Measurements from ENCODE around the gene TPCN1.
A peak's percentile ranks its signal among the peaks of the same experiment; 100 is the strongest.

The TPCN1 gene

GRCh38 chr12:113186033-113186365, 35.3 kb upstream of the TPCN1 start:
- DNase-seq: peak; percentile 70 to 73
- TF ChIP-seq POLR2A (IDR thresholded peaks at IDR 0.05; ENCODE audit: low read length) (no peak), GATA1 (IDR thresholded peaks at IDR 0.05; ENCODE audit: low read depth, low read length) (no peak)

- TF ChIP-seq GATA1 (IDR thresholded peaks at IDR 0.05; ENCODE audit: low read depth, low read length): no peak
- no peak for TF ChIP-seq POLR2A (IDR thresholded peaks at IDR 0.05; ENCODE audit: low read length)
- DNase-seq: no peak
Measured at GRCh38 chr12:113186666-113187325, 34.5 kb upstream of the TPCN1 start.

GRCh38 chr12:113189361-113189760, 31.9 kb upstream of the TPCN1 start:
- no peak for DNase-seq
- TF ChIP-seq POLR2A (IDR thresholded peaks at IDR 0.05; ENCODE audit: low read length): no peak
- TF ChIP-seq GATA1 (IDR thresholded peaks at IDR 0.05; ENCODE audit: low read depth, low read length): no peak

GRCh38 chr12:113190761-113191160, 30.5 kb upstream of the TPCN1 start:
- TF ChIP-seq POLR2A (IDR thresholded peaks at IDR 0.05; ENCODE audit: low read length): no peak
- no peak for TF ChIP-seq GATA1 (IDR thresholded peaks at IDR 0.05; ENCODE audit: low read depth, low read length)
- DNase-seq: peak; percentile 83 to 91

GRCh38 chr12:113191227-113191626, 30.0 kb upstream of the TPCN1 start:
- DNase-seq: peak; percentile 84 to 91
- no peak for TF ChIP-seq POLR2A (IDR thresholded peaks at IDR 0.05; ENCODE audit: low read length)
- TF ChIP-seq GATA1 (IDR thresholded peaks at IDR 0.05; ENCODE audit: low read depth, low read length): no peak

GRCh38 chr12:113194971-113195391, 26.3 kb upstream of the TPCN1 start:
- no peak for TF ChIP-seq GATA1 (IDR thresholded peaks at IDR 0.05; ENCODE audit: low read depth, low read length)
- no peak for TF ChIP-seq POLR2A (IDR thresholded peaks at IDR 0.05; ENCODE audit: low read length)
- no peak for DNase-seq

GRCh38 chr12:113195598-113195997, 25.7 kb upstream of the TPCN1 start:
- no peak for TF ChIP-seq GATA1 (IDR thresholded peaks at IDR 0.05; ENCODE audit: low read depth, low read length)
- TF ChIP-seq POLR2A (IDR thresholded peaks at IDR 0.05; ENCODE audit: low read length): no peak
- no peak for DNase-seq

- TF ChIP-seq POLR2A (IDR thresholded peaks at IDR 0.05; ENCODE audit: low read length) (no peak), GATA1 (IDR thresholded peaks at IDR 0.05; ENCODE audit: low read depth, low read length) (no peak)
- no peak for DNase-seq
Measured at GRCh38 chr12:113196582-113196981, 24.7 kb upstream of the TPCN1 start.

GRCh38 chr12:113196990-113197389, 24.3 kb upstream of the TPCN1 start:
- peak; percentile 80 to 83 for DNase-seq
- TF ChIP-seq POLR2A (IDR thresholded peaks at IDR 0.05; ENCODE audit: low read length): no peak
- TF ChIP-seq GATA1 (IDR thresholded peaks at IDR 0.05; ENCODE audit: low read depth, low read length): no peak

- DNase-seq: no peak
- TF ChIP-seq POLR2A (IDR thresholded peaks at IDR 0.05; ENCODE audit: low read length): no peak
- no peak for TF ChIP-seq GATA1 (IDR thresholded peaks at IDR 0.05; ENCODE audit: low read depth, low read length)
Measured at GRCh38 chr12:113197518-113198077, 23.7 kb upstream of the TPCN1 start.

- TF ChIP-seq POLR2A (IDR thresholded peaks at IDR 0.05; ENCODE audit: low read length) (no peak), GATA1 (IDR thresholded peaks at IDR 0.05; ENCODE audit: low read depth, low read length) (no peak)
- DNase-seq: no peak
Measured at GRCh38 chr12:113198296-113198695, 23.0 kb upstream of the TPCN1 start.

- DNase-seq: no peak
- TF ChIP-seq GATA1 (IDR thresholded peaks at IDR 0.05; ENCODE audit: low read depth, low read length) (no peak), POLR2A (IDR thresholded peaks at IDR 0.05; ENCODE audit: low read length) (no peak)
Measured at GRCh38 chr12:113200021-113200797, 21.1 kb upstream of the TPCN1 start.

GRCh38 chr12:113201187-113202177, 19.8 kb upstream of the TPCN1 start:
- no peak for DNase-seq

More at GRCh38 chr12:113201187-113202177, 19.8 kb upstream of the TPCN1 start:
- TF ChIP-seq POLR2A (IDR thresholded peaks at IDR 0.05; ENCODE audit: low read length) (no peak), GATA1 (IDR thresholded peaks at IDR 0.05; ENCODE audit: low read depth, low read length) (no peak)
